GM21576 (cell line): Measurements from ENCODE around the gene PGPEP1.
"Not testable (repeated sequence)": the region's sequence is repeated elsewhere in the genome, so short reads cannot be mapped to it uniquely, and the experiment has no call there.

Source experiments
- ATAC-seq: cut with Tn5 transposase; IDR thresholded peaks from one replicate; pipeline ENCODE4 v1.9.1; 2021; ENCODE audit warnings: mild to moderate bottlenecking, moderate library complexity; ENCODE audit not compliant: unreplicated experiment

The PGPEP1 gene

DNA sequence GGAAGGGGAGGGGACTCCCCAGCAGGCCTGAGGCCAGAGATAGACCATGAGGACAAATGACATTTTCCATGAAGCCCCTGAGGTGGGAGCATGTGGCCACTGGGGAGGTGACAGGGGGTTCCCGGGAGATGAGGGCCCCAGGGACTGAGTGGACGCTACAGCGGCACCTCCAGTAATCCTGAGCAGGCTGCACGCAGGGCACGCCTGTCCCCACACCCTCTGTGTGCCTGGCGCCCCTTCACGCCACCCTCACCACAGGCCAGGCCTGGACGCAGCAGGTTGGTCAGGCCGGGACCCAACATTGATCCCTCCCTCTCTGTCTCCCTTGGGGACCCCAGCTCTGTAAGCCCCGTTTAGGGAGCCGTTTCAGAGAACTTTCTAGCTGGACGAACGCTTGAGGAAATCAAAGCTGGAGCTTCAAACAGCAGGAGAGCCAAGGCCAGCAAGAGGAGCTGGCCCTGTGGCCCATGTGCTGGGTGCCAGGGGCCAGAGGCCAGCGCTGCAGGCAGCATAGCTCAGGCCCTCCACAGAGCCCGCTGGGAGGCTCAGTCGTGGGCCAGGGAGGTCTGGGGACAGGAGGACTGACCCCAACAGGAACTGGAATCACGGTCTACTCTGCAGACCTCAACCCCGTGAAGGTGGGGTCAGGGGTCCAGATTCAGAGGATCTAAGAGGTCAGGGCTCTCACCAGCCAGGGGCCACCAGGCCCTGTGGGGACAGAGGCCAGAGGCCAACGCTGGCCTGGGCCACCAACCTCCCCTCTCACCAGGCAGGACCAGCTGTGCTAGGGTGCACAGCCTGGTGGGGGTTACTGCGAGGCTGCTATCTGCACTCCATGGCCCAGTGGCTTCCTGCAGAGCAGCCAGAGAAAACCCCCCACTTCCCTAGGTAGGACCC is 32.1 kb upstream of the PGPEP1 start:
- ATAC-seq, result no peak

DNA sequence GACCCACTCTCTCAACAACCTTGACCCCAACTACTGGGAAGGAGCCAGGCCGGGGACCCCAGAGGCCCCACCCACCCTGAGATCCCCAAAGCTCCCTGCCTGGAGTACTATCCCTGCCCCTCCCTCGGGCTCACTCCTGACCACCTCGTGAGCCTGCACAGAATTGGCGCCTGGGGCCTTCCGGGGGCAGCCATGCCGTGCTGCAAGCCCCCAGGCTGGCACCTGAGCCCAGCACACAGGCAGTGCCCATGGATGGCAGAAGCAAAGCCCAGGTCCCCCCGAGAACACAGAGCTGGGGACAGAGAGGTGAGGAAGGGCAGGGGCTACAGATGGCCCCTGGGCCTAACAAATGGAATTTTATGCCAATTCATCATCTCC is 31.5 kb upstream of the PGPEP1 start:
- no peak for ATAC-seq

DNA sequence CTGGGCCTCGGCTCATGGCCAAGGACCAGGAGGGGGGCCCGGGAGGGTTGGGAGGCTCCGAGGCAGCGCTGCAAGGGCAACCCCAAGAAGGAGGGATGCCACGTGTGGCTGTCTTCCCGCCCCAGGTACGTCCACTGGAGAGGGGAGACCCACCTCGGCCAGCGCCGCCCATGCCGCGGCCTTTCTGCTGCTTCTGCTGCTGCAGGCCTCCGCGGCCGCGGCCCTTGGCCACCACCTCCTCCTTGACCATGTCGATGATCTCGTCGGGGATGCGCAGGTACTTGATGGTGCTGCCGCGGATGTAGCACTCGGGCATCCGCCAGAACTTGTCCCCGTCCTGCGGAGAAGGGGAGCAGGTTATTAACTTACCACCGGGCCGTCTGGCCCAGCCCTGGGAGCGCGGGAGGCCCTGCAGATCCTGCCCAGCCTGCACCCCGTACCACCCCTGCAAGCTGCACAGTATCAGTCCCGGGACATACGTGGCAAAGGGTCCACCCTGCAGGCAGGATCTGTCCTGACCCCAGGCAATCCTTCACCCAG is 30.8 kb upstream of the PGPEP1 start:
- ATAC-seq, result no peak

DNA sequence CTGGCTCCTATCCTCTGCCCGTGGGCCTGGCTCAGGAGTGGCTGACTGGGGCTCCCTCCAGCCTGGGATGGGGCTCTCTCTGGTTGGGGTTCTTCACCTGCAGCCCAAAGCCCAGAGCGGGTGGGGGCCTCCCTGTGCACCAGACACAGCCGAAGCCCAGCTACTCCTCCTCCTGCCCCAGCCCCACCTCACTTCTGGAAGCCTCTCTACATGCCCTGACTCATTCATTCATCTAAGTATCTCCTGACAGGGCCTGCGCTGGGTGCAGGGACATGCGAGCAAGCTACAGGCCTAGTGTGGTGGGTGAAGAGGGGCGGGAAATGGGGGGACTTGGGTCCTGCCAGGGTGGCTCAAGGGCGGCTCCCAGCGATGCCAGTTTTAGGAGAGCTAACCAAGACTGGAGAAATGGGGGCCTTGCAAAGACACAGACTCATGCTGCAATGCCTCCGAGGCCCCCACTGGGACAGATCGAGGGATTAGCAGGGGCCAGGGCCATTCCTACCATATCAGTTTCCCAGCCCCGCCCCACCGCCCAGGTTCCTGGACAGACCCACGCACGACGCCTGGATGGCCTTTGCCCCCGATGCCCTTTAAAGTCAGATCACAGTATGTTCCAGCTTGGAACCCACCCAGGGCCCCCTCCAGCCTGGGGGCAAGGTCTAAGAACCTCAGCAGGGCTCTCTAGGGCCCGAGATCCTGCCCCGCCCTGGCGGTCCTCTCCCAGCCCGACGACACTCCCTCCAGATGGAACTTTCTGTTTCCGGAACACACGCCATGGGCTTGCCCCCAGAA is 30.1 kb upstream of the PGPEP1 start:
- ATAC-seq, result no peak

DNA sequence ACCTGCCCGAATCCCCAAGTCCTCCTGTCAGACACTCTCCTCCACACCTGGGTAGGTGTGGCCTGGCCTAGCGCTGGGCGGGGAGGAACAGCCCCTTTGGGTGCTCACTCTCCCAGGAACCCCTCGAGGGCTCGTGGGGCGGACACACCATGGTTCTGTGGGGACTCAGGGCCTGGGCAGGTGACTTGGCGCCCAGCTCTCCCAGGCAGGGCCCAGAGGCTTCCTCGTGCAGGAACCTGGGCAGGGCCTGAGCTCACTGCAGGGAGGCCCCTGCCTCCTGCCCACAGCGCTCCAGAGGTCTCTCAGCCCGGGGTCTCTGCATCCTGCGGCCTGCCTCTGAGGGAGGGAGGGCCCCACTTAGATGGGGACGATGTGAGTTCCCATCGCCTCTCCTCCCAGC is 29.4 kb upstream of the PGPEP1 start:
- no peak for ATAC-seq

DNA sequence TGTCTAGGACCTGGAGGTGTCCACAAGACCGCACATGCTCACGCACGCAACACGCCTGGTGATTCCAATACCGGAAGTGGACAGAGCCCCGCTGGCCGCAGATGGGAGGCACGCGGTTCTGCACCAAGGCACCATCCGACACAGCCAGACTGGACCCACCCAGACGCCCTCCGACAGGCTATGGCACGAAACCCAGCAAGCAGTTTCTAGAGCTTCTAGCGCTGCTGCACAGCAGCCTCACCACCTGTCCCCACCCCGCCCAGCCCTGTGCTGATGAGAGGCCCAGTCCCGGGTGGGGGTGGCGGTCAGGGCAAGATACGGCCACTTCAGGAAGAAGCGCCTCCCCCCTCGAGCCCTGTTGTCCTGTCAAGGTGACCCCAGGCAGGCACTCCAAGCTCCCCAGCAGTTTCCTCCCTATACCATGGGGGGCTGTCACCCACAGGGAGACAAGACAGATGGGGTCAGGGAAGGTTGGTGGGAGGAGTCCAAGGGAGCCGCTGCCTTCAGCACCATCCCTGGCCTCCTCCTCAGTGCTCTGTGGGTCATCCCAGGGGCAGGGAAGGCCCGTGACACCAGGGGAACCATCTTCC is 28.8 kb upstream of the PGPEP1 start:
- no peak for ATAC-seq

DNA sequence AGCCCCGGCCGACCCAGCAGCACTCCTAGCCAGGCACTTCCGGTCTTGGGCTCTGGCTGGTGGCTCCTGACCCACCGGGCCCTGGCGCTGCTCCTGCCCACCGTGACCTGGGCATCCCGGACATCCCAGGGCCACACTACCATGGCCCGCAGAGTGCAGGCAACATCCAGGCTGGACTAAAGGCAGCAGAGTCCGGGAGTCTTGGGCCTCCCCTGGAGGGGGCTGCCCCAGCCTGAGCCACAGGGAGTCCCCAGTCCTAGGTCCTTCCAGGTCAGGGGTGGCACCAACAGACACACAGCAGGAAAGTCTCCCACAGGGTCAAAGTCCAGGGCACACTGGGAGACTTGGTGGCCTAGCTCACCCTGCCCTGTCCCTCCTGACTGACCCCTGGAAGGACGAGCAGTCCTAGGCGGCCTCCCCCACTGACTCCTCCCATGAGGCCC is 28.3 kb upstream of the PGPEP1 start:
- no peak for ATAC-seq

DNA sequence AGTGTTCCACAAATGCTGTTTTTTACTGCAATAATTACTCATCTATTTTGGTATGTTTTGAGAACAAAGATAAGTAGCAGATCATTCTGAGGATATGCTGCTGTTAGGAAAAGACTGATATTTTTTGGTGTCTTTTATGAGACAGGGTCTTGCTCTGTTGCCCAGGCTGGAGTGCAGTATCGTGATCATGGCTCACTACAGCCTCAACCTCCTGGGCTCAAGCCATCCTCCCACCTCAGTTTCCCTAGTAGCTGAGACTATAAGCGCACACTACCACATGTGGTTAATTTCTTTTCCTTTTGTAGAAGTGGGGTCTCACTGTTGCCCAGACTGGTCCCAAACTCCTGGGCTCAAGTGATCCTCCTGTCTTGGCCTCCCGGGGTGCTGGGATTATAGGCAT is 27.0 kb upstream of the PGPEP1 start:
- ATAC-seq, result no peak

DNA sequence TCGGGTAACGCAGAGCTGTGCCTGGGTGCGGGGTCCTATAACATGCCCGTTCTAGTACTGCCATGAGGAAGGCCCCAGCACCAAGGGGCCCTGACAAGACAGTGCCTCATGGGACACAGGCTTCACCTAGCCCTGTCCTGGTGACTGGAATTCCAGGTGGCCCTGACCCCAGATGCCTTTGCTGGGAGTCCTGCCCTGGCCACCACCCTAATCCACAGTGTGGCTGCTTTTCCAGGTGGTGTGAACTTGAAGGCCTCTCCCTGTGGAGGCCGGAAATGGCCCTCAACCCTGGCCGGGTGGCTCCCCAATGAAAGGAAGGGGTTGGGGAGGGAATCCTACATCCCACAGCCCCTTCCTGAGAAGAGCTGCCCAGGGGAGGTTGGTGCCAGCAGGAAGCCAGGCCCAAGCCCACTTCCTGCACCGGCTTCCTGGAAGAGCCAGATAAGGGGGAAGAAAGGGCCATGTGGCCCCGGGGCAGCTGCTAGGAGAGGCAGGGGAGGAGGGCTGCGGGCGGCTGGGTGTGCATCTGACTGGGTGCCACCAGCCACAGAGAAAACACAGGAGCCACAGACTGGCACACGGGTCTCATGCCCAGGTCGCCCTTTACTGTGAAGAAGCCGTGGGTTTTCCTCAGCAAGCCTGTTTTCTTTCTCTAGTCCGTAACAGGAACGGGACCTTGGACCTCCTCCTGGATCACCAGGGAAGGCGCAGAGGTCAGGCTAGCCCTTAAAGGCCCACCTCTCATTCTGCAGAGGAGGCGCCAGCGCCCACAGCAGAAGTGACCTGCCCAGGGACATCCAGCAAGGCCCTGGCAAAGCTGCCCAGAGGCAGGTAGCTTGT is 22.2 kb upstream of the PGPEP1 start:
- no peak for ATAC-seq

DNA sequence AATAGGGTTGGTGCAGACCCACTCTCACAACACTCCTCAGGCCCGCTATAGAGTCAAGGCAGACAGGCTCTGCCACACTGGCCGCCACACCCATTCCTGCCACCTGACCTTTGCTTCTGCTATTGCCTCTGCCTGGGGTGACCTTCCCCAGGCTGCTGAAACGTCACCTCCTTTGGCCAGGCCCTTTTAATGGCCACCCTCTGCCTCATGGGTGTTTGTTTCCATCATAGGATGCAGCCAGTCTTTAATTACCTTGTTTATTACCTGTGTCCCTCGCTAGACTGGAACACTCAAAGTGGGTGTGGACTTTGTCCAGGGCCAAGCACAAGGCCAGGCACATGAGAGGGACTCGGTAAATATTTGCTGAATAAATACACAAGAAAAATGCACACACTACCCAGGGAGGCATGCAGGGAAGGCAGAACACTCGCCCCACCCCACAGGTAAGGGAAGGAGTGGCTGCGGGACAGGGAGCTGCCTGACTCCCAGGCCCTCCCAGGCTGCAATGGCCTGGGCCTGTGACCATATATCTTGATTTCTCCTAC is 20.7 kb upstream of the PGPEP1 start:
- ATAC-seq, result no peak

DNA sequence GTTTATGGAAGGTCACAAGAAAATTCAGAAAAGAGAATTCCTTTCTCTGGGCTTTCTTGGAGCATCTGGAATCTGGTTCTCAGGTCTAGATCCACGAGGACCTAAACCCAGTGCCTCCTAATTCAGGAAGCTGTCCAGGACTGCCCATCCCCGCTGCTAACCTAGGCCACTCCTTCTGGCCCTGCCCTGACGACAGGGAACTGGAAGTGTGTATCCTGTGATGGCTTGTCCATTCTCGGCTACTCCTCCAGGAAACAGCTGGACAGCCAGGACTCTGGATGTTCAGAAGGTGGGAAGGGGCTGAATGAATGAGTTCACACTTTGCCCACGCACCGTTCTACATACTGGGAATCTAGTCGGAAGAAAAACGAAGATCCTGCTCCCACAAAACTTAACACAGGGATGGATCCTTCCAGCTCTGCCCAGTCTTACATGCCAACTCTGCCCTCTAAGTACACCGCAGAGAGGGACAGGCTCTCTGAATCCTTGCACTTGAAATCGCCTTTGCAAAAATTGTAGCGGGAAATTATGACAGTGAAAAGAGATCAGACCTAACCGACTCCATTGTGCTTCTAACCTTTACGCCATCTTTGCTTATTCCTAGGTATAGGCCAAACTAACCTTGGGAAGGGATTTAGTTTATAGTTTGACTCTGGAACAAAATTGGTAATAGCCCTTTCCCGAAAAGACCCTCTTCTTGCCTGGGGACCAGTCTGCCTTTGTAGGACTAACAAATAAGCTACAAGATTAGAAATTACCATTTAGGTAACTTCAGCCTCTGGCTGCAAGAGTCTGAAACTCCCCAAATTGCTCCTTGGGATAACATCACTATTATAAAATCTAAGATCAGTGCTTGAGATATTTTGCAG is 19.3 kb upstream of the PGPEP1 start:
- ATAC-seq, result no peak

DNA sequence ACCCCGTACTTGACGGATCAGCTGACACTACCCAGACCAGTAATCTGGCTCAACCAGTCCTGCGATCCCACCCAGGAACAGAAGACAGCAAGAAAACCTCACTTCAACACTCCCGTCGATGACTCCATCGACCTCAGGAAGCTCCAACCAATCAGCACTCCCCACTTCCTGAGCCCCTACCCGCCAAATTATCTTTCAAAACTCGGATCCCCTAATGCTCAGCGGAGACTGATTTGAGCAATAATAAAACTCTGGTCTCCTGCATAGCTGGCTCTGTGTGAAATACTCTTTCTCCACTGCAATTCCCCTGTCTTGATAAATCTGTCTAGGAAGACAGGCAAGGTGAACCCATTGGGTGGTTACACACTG is 18.7 kb upstream of the PGPEP1 start:
- no peak for ATAC-seq

DNA sequence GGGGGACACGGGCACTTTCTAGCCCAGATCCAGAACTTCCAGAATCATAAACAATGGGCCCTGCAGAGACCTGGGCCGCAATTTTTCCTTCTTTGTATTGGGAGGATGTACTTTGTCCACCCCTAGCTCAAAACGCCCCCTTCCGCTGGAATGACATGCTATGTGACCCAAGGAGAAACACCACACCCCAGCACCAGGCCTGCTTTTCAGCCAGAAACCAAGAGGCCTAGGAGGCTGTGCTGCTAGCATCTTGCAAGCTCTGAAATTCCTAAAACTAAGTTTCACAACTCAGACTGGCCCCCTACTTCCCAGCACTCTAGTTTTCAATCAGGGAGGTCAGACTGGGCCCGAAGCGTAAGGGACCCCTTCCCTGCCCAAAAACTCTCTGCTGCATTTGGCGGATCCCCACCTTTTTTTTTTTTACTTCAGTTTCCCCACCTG is 18.1 kb upstream of the PGPEP1 start:
- no peak for ATAC-seq

DNA sequence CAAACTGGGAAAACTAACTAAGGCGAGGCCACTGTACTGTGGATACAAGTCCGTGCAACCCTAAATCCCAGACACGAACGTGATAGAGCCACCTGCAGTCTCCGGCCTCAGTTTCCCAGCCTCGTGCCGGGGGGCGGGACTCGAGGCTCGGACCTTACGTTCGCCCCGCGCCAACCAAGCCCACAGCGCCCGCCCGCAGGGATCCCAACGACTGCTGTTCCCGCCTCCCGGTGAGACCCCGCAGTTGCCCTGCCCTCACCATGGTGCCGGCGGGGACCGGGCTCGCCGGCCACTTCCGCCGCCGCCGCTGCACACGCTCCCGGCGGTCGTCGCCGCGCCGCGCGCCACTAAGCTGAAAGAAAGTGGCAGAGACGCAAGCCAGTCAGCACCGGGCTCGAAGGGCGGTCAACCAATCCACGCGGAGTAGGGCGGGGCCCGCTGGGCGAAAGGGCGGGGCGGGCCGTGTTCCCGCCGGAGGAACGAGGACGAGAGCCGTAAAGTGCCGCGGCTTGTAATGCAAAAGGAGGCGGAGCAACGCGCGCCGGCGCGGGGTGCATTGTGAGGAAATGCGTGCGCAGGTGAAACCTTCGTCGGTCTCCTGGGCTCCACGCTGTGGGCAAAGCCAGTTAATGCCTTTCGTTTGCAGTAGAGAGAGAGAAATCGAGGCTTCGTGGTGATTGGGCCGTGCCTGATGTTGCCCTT is 17.5 kb upstream of the PGPEP1 start, which contains the start of gene LSM4:
TSS of gene LSM4 (minus strand) at position 318 of the 702 bp plus-strand sequence. CDS start at position 262, 56 bp downstream.
- ATAC-seq, result peak; percentile 85

DNA sequence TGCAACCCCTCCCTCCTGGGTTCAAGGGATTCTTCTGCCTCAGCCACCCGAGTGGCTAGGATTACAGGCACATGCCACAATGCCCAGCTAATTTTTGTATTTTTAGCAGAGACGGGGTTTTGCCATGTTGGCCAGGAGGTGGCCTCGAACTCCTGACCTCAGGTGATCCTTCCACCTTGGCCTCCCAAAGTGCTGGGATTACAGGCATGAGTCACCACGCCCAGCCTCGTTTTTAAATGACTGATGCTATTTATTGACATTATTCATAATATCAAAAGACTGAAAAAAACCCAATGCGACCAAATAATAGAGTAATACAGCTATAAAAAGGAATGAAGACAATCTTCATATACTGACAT is 16.0 kb upstream of the PGPEP1 start:
- ATAC-seq, result not testable (repeated sequence)

DNA sequence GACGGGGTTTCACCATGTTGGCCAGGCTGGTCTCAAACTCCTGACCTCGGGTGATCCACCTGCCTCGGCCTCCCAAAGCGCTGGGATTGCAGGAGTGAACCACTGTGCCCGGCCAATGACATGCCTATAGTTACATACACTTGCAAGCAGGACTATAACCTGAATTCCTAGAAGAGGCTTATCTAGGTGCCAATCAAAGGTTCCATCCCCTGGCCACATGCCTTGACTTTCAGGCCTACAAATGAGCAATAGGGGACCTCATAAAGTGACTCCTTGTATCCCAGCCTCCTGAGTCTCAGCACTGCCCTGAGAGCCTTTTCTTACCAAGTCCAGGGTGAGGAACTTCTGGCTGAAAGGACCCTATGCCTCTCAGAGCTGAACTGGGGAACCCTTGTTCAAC is 13.6 kb upstream of the PGPEP1 start:
- no peak for ATAC-seq

DNA sequence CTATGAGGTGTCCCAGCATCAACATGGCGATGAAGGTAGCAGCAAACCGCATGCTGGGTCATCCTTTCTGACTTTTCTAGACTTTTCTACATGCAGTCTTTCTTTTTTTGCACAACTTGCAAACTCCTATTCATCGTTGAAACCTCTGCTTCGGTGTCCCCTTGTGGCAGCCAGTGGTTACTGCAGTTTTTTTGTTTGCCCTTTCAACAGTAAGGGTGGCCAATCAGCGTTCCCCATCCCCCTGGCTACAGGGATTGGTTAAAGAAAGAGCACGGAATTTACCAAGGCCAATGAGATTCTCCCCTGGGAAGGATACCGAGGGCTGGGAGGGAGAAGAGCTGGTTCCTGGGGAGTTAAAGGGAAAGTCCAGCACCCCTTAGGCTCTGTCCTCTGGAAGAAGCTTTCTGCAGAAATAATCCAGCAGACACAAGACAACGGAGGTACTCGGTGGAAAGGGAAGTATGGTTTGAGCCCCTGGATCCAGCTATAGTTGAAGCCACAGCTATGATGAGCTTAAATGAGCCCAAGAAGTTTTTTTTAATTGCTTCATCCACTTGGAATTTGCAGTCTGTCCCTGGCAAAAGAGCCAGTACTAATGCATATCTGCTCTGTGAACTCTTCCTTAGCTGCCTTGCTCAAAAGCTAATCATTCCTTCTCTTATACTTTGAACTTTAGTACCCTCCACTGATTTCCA is 11.9 kb upstream of the PGPEP1 start:
- ATAC-seq, result no peak

DNA sequence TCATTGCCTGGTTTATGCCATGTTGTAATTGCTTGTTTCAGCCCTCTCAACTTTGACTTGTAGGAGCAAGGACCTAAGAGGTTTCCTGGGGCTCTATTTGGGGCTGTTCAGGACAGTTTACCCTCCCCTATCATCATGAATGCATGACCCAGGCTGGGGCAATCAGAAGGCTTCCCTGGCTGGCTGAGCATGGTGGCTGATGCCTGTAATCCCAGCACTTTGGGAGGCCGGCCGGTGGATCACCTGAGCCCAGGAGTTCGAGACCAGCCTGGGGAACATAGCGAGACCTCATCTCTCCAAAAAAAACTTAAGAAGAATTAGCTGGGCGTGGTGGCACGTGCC is 11.4 kb upstream of the PGPEP1 start:
- no peak for ATAC-seq
